HepG2 (cell line): ENCODE data around the gene SARNP. TPM values are rescaled to one million over a fixed set of nuclear protein-coding genes. Genes with fewer than 3 reads are reported as not detected.

Experiments
- ATAC-seq: fragments of 200-7000 bp; cut with Tn5 transposase; 3 replicates; pipeline ENCODE4 v1.9.1; 2020; ENCODE audit warnings: mild to moderate bottlenecking, moderate library complexity
- BruUV-seq: library from RNA; stranded (reverse); fragments of 400-500 nt; replicated peaks from 2 replicates; lab custom pipeline; 2021; lab: Mats Ljungman, UMichigan
- CTCF ChIA-PET: fragments of 300-600 bp; formaldehyde crosslinking; extraction: SDS; loops from one replicate; lab custom pipeline; 2021; ENCODE audit warnings: low total read pairs, inconsistent platforms, low intra/inter-chr PET ratio; lab: Yijun Ruan, JAX
- POLR2A ChIA-PET: fragments of 350-600 bp; sonication (Branson Sonifier 250); formaldehyde crosslinking; loops from one replicate; lab custom pipeline; 2020; ENCODE audit warnings: antibody characterized with exemption, inconsistent platforms; lab: Yijun Ruan, JAX
- DNase-seq: peaks from one replicate; pipeline ENCODE4 v3.0.0-alpha.2; 2015; ENCODE audit warnings: low spot score
- FAIRE-seq: peaks from 3 replicates; lab custom pipeline; 2011; peaks lifted over from hg19 to GRCh38; lab: Jason Lieb, UNC
- H2AFZ ChIP-seq: one replicate; pipeline ENCODE4 v1.6.1; 2011; ENCODE audit warnings: low read length, inconsistent platforms
- H3K27ac ChIP-seq: fragments of 300-600 bp; 3 replicates; pipeline ENCODE4 v1.8.0; 2011; ENCODE audit warnings: mixed run types, mild to moderate bottlenecking, mixed read lengths, low read length, inconsistent platforms; ENCODE audit not compliant: insufficient read depth; ENCODE audit errors: extremely low read length
- H3K27me3 ChIP-seq, 2 experiments: fragments of 200-600 bp in 1 of 2; 2 replicates in 1 of 2; 3 replicates in 1 of 2; pipeline versions ENCODE4 v1.6.0 to v1.8.0; 2011; ENCODE audit warnings: low read length in 2 of 2, mild to moderate bottlenecking in 2 of 2, moderate library complexity in 2 of 2, inconsistent platforms in 1 of 2; ENCODE audit not compliant: insufficient read depth in 2 of 2, control insufficient read depth in 1 of 2
- H3K36me3 ChIP-seq, 2 experiments: fragments of 200-600 bp in 1 of 2; replicated peaks in 1 of 2; 2 replicates in 1 of 2; 3 replicates in 1 of 2; pipeline versions ENCODE4 v1.5.1 to v1.8.0; 2011; ENCODE audit warnings: low read length in 2 of 2, inconsistent platforms in 1 of 2; ENCODE audit not compliant: insufficient read depth in 2 of 2, control insufficient read depth in 1 of 2
- H3K4me1 ChIP-seq: 2 replicates; pipeline ENCODE4 v1.5.1; 2012; ENCODE audit warnings: low read length, inconsistent platforms; ENCODE audit not compliant: insufficient read depth
- H3K4me2 ChIP-seq: 2 replicates; pipeline ENCODE4 v1.6.0; 2011; ENCODE audit warnings: low read depth, low read length, inconsistent platforms
- H3K4me3 ChIP-seq, 3 experiments: fragments of 200-600 bp in 1 of 3; sonication (generic), shearing (Covaris generic) in 1 of 3; replicated peaks in 1 of 3; 2 replicates each; pipeline ENCODE4 v1.5.1; 2011 to 2016; ENCODE audit warnings: low read length in 3 of 3, inconsistent platforms in 2 of 3, low read depth in 2 of 3, mild to moderate bottlenecking in 2 of 3, control low read depth in 1 of 3, mixed read lengths in 1 of 3; ENCODE audit not compliant: insufficient read depth in 1 of 3
- H3K79me2 ChIP-seq: one replicate; pipeline ENCODE4 v1.6.1; 2011; ENCODE audit warnings: low read length, inconsistent platforms; ENCODE audit not compliant: insufficient read depth
- H3K9ac ChIP-seq: 2 replicates; pipeline ENCODE4 v1.6.0; 2011; ENCODE audit warnings: mild to moderate bottlenecking, low read depth, low read length, inconsistent platforms; ENCODE audit not compliant: insufficient read depth
- H3K9me3 ChIP-seq: 2 replicates; pipeline ENCODE4 v1.5.1; 2012; ENCODE audit warnings: mild to moderate bottlenecking, low read length
- H4K20me1 ChIP-seq: 2 replicates; pipeline ENCODE4 v1.6.0; 2011; ENCODE audit warnings: inconsistent platforms, mild to moderate bottlenecking, low read length, moderate library complexity; ENCODE audit not compliant: insufficient read depth
- AHR ChIP-seq: IDR thresholded peaks from 2 replicates; pipeline ENCODE4 v1.6.1; 2018; ENCODE audit warnings: missing genetic modification reagents, missing compliant biosample characterization
- AKAP8 ChIP-seq: sonication (generic); formaldehyde crosslinking; IDR thresholded peaks from 2 replicates; pipeline ENCODE4 v1.5.1; 2020; ENCODE audit warnings: mild to moderate bottlenecking, missing genetic modification reagents
- BRD4 ChIP-seq: sonication (generic); formaldehyde crosslinking; IDR thresholded peaks from 2 replicates; pipeline ENCODE4 v1.4.0; 2020; ENCODE audit warnings: missing genetic modification reagents
- GTF3A ChIP-seq: sonication (generic); formaldehyde crosslinking; conservative IDR thresholded peaks from 2 replicates; pipeline ENCODE4 v1.4.0; 2020; ENCODE audit warnings: mild to moderate bottlenecking, missing genetic modification reagents
- HDAC2 ChIP-seq: sonication (generic); formaldehyde crosslinking; IDR thresholded peaks from 2 replicates; pipeline ENCODE4 v1.4.0; 2020; ENCODE audit warnings: missing genetic modification reagents
- HOXA5 ChIP-seq: sonication (generic); formaldehyde crosslinking; IDR thresholded peaks from 2 replicates; pipeline ENCODE4 v1.4.0; 2020; ENCODE audit warnings: missing genetic modification reagents
- KMT2A ChIP-seq: sonication (generic); formaldehyde crosslinking; IDR thresholded peaks from 2 replicates; pipeline ENCODE4 v1.4.0; 2020; ENCODE audit warnings: missing genetic modification reagents
- MED8 ChIP-seq: sonication (generic); formaldehyde crosslinking; IDR thresholded peaks from 2 replicates; pipeline ENCODE4 v1.8.1; 2023; ENCODE audit warnings: mild to moderate bottlenecking, missing genetic modification reagents; ENCODE audit not compliant: insufficient replicate concordance
- MYC ChIP-seq: sonication (generic); formaldehyde crosslinking; IDR thresholded peaks from 2 replicates; pipeline ENCODE4 v1.9.0; 2021; ENCODE audit warnings: missing genetic modification reagents, borderline replicate concordance
- MYNN ChIP-seq: sonication (generic); formaldehyde crosslinking; IDR thresholded peaks from 2 replicates; pipeline ENCODE4 v1.4.0; 2020; ENCODE audit warnings: mild to moderate bottlenecking, low read depth, missing genetic modification reagents
- RARA ChIP-seq: IDR thresholded peaks from 2 replicates; pipeline ENCODE4 v1.6.1; 2016; ENCODE audit warnings: missing genetic modification reagents, missing compliant biosample characterization
- RORA ChIP-seq: sonication (generic); formaldehyde crosslinking; IDR thresholded peaks from 2 replicates; pipeline ENCODE4 v1.5.0; 2020; ENCODE audit warnings: mild to moderate bottlenecking, missing genetic modification reagents, moderate library complexity
- SETDB1 ChIP-seq: sonication (generic); formaldehyde crosslinking; IDR thresholded peaks from 2 replicates; pipeline ENCODE4 v1.5.1; 2020; ENCODE audit warnings: missing genetic modification reagents, mild to moderate bottlenecking, borderline replicate concordance
- SOX5 ChIP-seq: IDR thresholded peaks from 2 replicates; pipeline ENCODE4 v1.6.1; 2016; ENCODE audit warnings: borderline replicate concordance
- TEAD2 ChIP-seq: sonication (generic); formaldehyde crosslinking; IDR thresholded peaks from 2 replicates; pipeline ENCODE4 v1.9.0; 2021; ENCODE audit warnings: missing genetic modification reagents
- ZFP41 ChIP-seq: sonication (generic); formaldehyde crosslinking; IDR thresholded peaks from 2 replicates; pipeline ENCODE4 v1.4.0; 2020; ENCODE audit warnings: mild to moderate bottlenecking, missing genetic modification reagents, borderline replicate concordance
- ZNF468 ChIP-seq: sonication (generic); formaldehyde crosslinking; IDR thresholded peaks from 2 replicates; pipeline ENCODE4 v1.8.0; 2022; ENCODE audit warnings: mild to moderate bottlenecking, moderate library complexity, missing genetic modification reagents
- ZNF577 ChIP-seq: sonication (generic); formaldehyde crosslinking; IDR thresholded peaks from 2 replicates; pipeline ENCODE4 v1.4.0; 2020; ENCODE audit warnings: mild to moderate bottlenecking, low read depth, missing genetic modification reagents, borderline replicate concordance
- ZNF83 ChIP-seq: sonication (generic); formaldehyde crosslinking; IDR thresholded peaks from 2 replicates; pipeline ENCODE4 v1.4.0; 2020; ENCODE audit warnings: missing genetic modification reagents, mild to moderate bottlenecking, borderline replicate concordance
- WGBS: methylation state at CpG from one replicate; pipeline ENCODE4 v1.1.6; 2017; ENCODE audit warnings: low lambda C conversion rate; 5-methylcytosine and 5-hydroxymethylcytosine counted together
- in situ Hi-C: cut with HindIII; loops from 2 replicates; pipeline ENCODE4 v1.10.0; 2017; ENCODE audit warnings: low pct_unique_long_range_greater_than_20kb; ENCODE audit not compliant: extremely low pct_ligation_motif_present
- intact Hi-C: fragments of 100-400 bp; cut with micrococcal nuclease; formaldehyde crosslinking; loops from one replicate; pipeline ENCODE4 v1.10.0; 2022; ENCODE audit not compliant: unreplicated experiment
- polyA plus RNA-seq, 8 experiments: library from polyadenylated mRNA; depleted of rRNA in 3 of 8; stranded (reverse) in 7 of 8; unstranded in 1 of 8; fragments of >200 nt; fragmentation: Illumina TruSeq in 4 of 8; extraction: Trizol in 4 of 8; gene quantifications; 2 replicates each; pipeline versions ENCODE4 v1.2.1 to v1.2.3, GENCODE V29; 2011 to 2016; ENCODE audit warnings: low read depth in 4 of 8, missing spikeins in 1 of 8, mixed read lengths in 1 of 8; ENCODE audit not compliant: insufficient read depth in 1 of 8
- total RNA-seq, 5 experiments: library from RNA; depleted of rRNA; stranded (reverse); fragments of >200 nt; fragmentation: Illumina TruSeq; extraction: Trizol; gene quantifications; 2 replicates each; pipeline ENCODE4 v1.2.3, GENCODE V29; 2016; ENCODE audit warnings: low read depth in 1 of 5

SARNP gene
- total and polyA plus RNA-seq, 2 of the 13 experiments (the other 11 are each of a cell fraction or from before 2014, with no cell fraction given), result 59.0 to 95.4 TPM

DNA sequence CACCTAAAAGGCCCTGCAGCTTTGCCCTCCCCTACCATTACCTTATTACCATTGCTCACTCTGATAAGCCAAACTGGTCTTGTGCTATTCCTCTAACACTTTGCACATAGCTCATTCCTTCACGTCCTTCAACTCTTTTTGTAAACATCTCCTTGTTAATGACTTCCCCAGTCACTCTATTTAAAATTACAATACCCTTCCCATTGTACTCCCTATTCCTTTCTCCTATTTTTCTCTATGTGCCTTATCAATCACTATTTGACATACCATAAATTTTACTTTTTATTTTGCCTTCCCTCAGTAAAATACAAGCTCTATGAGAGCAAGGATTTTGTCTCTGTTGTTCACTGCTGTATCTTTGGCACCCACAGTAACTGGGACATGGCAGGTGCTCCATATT, 5.4 kb downstream of the SARNP start:
- no TSS peak for BruUV-seq
- Histone ChIP-seq H2AFZ (no peak overlapping the region), H3K27me3 (no peaks in the 10 kb centered on the region; a peak in 1 of 5 replicates), H3K9ac (no peak overlapping the region), H3K4me1 (peaks cover 46% of the 10 kb centered on the region), H3K79me2 (peaks cover 90% of the 10 kb centered on the region), H4K20me1 (peaks cover 20% of the 10 kb centered on the region), H3K9me3 (no peaks in the 10 kb centered on the region), H3K36me3 (peaks cover 0 to 25% of the 10 kb centered on the region in 2 experiments; a peak in 4 of 5 replicates), H3K4me2 (no peak overlapping the region), H3K4me3 (no peak overlapping the region), H3K27ac (no peak overlapping the region)
- ChIA-PET POLR2A (interaction anchor here (2.3 kb wide), 1 partner anchor 18 kb away, joined by 10 read pairs; the partner anchor contains the start of gene DNAJC14), CTCF (no interaction called here)
- WGBS, result 85% methylated on average over 1 of the region's 1 CpG
- no peak for FAIRE-seq
- ATAC-seq, result no peak
- intact Hi-C loops, result no loop called here
- DNase-seq, result no peak
- in situ Hi-C loops, result no loop called here
- TF ChIP-seq HDAC2 (CRISPR knock-in tag), result no peak
- TF ChIP-seq MYC (CRISPR knock-in tag), result no peak
- no peak for TF ChIP-seq ZNF577 (CRISPR knock-in tag)
- no peak for TF ChIP-seq ZFP41 (CRISPR knock-in tag)
- no peak for TF ChIP-seq SOX5 (CRISPR knock-in tag)
- no peak for TF ChIP-seq BRD4 (CRISPR knock-in tag)
- TF ChIP-seq SETDB1 (CRISPR knock-in tag), result no peak
- TF ChIP-seq AHR (CRISPR knock-in tag), result no peak
- TF ChIP-seq RORA (CRISPR knock-in tag), result no peak
- TF ChIP-seq GTF3A (CRISPR knock-in tag), result no peak
- TF ChIP-seq MYNN, result no peak
- no peak for TF ChIP-seq TEAD2
- TF ChIP-seq HOXA5 (CRISPR knock-in tag), result no peak
- TF ChIP-seq KMT2A (CRISPR knock-in tag), result no peak
- no peak for TF ChIP-seq MED8 (CRISPR knock-in tag)
- TF ChIP-seq RARA, result no peak
- no peak for TF ChIP-seq ZNF468
- no peak for TF ChIP-seq AKAP8 (CRISPR knock-in tag)
- no peak for TF ChIP-seq ZNF83
